Activated CD8-positive, alpha-beta memory T cell treated with anti-CD3 and anti-CD28 coated beads for 4 hours (primary cell): Measurements from ENCODE around the gene TOP1.
"Not testable (repeated sequence)": the region's sequence is repeated elsewhere in the genome, so short reads cannot be mapped to it uniquely, and the experiment has no call there.

Experiments used
- DNase-seq, 2 donors: peaks; one replicate each; pipeline ENCODE4 v3.0.0-alpha.2; 2020; ENCODE audit warnings: low read depth in 2 of 2

TOP1 gene

DNA sequence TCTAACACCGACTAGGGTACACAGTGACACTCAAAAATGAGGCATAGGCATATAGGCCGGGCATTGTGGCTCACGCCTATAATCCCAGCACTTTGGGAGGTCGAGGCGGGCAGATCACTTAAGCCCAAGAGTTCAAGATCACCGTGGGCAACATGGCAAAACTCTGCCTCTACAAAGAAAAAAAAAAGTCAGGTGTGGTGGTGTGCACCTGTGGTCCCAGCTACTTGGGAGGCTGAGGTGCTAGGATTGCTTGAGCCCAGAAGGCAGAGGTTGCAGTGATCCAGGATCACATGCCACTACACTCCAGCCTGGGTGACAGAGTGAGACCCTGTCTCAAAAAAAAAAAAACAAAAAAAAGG lies 24.7 kb upstream of the TOP1 start:
- not testable (repeated sequence) for DNase-seq

DNA sequence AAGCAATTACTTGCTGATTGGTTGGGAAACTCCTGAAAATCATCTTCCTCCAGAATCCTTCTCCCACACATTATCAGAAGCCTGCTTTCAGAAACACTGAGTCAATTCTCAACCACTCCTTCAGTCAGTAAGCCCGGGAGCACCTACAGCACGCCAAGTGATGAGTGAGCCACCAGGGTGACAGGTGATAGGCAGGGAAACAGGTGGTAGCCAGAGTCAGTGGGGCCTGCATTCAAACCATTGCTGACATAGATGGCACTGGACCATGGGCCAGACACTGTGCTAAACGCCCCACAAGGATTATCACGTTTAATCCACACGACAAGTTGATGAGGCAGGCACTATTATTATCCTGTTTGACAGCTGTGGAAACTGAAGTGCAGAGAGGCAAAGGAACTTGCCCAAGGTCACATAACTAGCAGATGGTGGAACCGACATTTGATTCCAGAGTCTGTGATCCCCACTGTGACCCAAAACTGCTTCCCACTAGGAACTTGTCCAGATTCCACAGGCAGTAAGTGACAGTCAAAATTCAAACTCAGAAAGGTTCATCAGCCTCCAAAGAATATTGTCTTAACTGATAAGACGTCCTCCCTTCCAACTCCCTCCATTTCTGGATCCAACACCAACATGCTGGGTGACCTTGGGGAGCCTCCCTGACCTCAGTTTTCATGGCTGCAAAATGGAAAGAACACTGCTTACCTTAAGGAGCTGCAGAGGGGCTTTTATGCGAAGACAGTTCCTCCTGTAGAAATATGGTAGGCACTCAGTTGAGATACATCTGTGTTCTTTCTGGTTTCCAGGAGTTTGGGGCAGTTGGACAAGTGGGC lies 23.9 kb upstream of the TOP1 start:
- no peak for DNase-seq

DNA sequence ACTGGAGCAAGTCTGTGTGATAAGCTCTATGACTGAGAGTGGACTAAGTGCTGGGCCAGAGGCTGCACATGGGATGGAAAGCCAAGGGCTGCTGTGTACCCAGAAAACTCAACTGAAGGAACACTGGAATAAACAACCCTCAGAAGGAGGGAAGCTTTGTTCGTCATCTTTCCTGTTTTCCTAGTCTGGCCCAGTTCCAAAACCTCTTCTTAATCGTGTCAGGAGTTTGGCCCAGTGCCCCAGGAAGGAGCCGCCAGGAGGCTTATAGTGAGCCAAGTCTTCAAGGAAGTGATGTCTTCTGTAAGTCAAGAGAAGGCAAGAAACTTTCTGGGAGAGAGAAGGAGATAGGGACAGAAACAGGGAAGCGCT lies 23.3 kb upstream of the TOP1 start:
- DNase-seq, result no peak

DNA sequence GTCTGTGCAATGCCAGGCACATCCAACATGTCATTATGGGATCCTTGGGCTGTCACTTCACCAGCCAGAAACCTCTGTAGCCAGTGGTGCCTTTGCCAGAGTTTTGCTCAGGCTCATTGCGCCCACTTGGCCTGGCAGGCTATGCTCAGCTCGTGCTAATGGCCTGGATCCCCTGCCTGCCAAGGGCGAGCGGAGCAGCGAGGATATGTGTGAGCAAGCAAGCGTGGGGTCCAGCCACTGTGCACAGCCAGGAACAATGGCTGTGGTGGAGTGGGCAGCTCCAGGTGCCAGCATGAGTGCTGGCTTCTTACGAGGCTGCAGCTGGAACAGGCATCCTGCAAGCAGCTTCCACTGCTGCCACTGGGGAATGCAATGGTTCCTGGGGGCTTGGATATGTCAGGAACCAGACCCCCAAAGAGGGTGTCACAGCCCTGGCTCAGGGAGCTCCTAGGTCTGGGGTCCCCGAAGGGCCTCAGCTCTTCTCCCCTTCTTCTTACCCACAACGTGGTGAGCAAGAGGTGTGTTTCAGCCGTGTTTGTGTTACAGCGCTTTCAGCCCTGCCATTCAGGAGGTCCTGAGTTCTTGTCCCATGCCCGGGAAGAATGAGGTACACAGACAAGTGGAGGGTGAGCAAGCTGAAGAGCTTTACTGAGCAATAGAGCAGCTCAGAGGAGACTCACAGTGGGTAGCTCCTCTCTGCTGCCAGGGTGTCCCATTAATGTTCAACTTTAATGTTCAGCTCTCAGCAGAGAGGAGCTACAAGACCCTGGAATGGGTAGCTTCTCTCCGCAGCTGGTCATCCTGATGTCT lies 22.3 kb upstream of the TOP1 start:
- no peak for DNase-seq

DNA sequence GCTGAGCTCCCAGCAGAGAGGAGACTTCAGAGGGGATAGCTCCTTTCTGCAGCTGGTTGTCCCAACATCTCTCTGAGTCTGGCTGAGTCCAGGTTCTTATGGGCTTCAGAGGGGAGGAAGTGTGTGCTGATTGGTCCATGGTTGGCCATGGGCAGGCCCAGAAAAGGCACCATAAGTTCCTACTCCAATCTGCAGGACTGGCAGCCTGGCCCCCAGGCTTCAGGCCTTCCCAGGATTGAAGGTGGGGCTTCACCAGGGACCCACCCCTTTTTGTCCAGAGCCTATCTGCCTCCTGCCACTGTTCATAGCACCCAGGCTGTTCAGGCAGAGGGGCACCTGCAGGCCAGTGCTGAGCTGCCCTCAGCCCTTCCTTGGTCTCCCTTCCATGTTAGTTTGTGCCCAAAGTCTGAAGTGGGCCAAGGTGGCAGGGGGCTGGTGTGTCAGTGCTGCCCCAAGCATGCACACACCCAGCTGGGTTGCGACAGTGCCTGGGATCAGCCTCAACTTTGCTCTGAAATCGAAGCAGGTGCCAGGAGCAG lies 21.6 kb upstream of the TOP1 start:
- DNase-seq, result no peak

DNA sequence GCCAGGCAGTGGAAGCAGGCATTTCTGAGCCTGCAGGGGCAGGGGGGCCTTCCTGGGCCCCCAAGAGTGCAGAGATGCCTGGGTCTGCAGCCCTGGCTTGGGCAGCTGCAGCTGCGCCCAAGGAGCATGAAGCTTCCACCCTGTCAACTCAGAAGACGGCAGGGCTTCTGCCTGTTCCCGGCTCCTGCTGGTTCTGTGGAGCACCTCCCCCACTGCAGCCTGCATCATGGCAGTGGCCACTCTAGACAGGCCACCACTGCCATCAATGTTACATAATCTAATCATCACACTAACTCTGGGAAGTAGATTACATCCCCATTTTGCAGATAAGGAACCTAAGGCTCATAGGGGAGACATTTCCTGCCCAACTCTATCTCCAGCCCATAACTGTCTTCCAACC lies 21.1 kb upstream of the TOP1 start:
- no peak for DNase-seq

DNA sequence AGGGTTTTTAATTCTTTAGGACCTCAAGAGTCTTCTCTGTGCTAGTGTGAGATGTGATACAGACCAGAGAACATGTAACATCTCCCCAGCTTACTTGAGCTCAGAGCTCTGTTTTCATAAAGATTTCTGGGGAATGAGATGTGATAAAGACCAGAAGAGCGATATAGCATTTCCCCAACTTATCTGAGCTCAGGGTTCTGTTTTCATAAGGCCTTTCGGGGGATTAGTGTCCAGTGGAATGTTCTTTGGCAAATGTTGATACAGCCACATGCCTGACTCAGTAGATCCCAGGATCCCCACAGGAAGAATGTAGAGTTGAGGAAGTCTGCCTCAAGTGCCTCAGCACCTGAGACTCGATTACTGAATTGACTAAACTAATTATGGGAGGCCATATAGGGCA lies 18.7 kb upstream of the TOP1 start:
- DNase-seq, result no peak

DNA sequence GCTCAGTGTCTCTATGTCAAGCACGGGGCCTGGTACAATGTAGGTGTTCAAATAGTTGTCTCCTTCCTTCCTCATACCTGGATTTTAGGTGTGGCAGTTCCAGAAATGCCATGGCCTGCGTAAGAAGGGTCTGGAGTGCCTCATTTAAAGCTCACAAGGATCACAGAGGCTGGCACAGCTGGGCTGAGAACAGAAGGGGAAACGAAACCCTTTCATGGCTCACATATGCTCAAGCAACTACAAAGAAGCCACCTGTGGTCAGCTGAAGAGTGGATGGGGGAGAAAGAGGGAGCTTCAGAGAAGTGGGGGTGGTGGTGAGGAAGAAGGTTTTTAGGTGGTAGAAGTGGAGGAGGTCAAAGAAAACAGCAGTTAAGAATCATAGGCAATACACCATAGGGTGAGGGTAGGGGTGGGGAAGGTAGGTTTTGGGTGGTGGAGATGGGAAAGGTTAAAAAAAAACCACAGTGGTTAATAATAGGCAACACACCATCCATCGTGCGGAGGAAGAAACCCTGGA lies 17.0 kb upstream of the TOP1 start:
- no peak for DNase-seq

DNA sequence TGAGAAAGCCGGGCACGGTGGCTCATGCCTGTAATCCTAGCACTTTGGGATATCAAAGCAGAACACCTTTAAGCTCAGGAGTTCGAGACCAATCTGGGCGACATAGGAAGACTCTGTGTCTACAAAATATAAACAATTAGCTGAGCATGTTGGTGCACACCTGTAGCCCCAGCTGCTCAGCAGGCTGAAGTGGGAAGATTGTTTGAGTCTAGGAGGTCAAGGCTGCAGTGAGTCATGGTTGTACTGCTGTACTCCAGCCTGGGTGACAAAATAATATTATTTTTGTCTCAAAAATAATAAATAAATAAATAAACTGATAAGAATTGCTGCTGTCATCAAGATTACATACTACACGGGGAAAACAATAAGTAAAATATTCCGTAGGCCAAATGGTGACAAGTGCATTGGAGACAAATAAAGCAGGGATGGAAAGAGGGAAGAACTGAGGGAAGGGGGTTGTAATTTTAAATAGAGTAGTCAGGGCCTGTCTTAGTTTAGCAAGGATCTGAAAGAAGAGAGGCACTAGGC lies 14.0 kb upstream of the TOP1 start:
- DNase-seq, result no peak

DNA sequence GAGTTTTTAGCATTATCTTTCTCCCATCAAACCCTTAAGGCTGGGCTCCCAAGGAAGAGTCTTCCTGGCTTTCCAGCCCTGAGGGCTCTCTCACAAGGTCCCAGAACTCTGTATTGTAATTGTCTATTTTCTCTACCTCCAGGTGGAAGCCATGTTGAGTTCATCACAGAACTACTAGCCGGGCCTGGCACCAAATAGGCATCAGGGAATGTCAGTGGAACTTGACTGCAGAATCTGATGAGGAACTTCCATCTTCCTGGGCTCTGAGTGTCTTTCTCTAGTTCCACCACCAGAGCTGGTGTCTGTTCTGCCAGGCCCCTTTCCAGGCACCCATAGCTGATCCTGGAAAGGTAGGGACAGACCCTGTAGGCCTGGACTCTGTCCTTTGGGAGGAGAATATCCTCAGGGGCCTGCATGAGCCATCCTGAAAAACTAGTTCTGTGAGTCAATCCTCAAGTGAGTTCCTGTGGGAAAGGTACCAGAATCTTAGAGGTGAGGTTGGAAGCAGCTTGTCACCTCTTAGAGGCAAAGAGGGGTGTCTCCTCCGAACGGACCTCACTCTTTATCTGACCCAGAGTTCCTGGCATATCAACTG lies 11.1 kb upstream of the TOP1 start:
- no peak for DNase-seq

DNA sequence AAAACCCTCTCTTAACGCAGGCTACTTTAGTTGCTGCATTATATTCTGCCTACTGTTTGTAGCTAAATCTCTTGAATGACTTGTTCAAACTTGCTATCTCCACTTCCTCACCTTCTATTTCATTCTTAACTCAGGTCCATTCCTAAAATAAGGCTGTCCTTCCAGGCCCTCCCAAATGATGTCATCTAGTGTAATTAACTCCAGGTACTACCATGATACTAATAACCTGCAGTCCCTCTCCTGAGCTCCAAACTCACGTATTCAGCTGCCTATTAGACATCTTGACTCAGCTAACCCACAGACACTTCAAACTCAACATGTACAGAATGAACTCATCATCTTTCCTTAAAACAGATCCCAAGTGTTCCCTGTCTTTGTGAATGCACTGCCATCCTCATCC lies 10.5 kb upstream of the TOP1 start:
- no peak for DNase-seq

DNA sequence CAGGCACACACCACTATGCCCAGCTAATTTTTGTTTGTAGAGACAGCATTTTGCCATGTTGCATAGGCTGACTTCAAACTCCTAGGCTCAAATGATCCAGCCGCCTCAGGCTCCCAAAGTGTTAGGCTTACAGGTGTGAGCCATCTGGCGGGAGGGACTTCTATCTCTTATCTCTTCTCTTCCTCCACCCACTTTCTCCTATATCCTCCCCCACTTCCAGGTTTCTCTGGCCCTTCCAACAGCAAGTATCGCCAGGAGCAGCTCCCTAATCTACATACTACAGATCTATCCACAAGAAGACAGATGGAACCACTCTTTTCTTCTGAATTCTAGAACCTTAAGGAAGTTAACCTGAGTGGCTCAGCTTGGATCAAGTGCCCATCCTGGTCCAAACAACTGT lies 5.1 kb upstream of the TOP1 start:
- DNase-seq, result no peak

DNA sequence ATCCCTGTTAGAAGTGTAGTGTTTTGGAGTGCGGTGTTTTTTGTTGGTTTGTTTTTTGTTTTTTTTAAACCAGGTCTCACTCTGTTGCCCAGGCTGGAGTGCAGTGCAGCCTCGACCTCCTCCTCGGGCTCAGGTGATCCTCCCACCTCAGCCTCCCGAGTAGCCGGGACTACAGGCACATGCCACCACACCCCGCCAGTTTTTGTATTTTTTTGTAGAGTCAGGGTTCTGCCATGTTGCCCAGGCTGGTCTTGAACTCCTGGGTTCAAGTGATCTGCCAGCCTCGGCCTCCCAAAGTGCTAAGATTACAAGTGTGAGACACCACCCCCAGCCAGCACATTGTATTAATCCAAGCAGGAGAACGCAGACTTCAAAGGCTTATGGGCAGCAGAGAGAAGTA lies 1.3 kb upstream of the TOP1 start:
- DNase-seq, result no peak

DNA sequence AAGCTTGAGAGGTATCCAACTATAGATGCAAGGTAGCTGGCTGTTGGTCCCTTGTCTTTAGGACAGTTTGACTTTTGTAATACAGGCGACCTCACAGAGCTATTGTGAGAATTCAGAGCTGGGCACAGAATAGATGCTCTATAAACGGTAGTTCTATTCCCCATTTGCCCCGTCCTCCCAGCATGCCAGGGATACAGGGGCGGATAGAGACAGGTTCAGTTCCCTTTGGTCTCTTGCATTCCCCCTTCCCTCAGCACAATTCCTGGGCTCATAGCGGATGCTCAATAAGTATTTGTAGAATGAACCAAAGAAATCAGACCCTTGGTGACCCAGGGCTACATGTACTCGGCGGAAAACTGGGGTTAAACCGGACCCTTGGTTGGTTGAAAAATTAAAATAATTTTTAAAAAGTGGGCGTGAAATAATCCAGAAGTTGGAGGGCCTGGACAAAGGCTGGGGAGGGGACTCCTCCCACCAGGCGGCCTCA lies 707 bp upstream of the TOP1 start:
- DNase-seq, result no peak

DNA sequence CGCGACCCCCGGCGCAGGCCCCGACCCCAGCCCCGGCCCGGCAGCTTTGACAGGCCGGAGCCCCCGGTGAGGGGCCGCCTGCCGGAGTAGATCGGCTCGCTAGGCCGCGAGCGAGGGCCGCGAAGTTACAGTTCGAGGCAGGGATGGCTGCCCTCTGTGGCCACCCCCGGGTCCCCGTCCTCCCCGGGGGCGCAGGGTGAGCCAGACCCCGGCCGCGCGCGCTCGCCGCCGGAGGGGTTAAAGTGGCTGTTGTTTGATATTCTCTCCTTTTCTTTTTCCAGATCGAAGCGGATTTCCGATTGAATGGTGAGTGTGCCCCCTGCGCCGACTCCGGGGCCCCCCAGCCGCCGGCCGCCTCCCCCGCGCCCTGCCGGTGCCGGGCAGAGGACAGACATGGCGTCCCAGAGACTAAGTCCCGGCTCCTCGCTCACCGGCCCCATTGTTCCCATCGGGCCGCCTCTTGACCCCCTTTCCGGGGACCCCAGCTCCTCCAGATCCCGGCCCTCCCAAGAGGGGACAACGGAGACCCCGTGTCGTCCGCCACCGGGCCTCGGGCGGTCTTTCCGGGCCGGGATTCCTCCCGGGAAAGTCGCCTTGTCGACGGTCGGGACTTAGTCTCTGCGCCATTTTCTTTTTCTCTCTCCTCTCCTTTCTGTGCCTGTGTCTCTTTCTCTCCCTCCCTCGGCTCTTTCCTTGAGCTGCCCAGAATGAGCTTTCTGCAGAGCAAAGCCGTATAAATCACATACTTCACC lies 704 bp downstream of the TOP1 start:
- DNase-seq, result no peak

DNA sequence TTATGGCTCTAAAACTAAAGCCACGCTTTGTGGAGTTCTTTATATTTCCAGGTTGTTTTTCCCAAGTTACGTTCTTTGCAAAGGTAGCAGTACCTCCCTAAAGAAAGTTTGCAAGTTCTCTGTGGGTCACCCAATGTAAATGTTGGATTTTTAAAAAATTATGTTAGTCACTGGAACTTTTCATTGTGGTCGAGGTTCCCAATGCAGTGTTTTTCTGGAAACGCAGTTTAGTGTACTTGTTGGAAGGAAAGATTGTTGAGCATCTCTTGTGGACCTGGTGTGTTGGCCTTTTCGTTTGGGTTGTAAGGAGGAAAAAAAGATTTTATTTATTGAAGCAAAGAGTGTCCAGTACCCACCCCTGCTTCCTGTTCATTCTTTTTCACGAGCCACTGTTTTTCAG lies 1.4 kb downstream of the TOP1 start:
- DNase-seq, result no peak

DNA sequence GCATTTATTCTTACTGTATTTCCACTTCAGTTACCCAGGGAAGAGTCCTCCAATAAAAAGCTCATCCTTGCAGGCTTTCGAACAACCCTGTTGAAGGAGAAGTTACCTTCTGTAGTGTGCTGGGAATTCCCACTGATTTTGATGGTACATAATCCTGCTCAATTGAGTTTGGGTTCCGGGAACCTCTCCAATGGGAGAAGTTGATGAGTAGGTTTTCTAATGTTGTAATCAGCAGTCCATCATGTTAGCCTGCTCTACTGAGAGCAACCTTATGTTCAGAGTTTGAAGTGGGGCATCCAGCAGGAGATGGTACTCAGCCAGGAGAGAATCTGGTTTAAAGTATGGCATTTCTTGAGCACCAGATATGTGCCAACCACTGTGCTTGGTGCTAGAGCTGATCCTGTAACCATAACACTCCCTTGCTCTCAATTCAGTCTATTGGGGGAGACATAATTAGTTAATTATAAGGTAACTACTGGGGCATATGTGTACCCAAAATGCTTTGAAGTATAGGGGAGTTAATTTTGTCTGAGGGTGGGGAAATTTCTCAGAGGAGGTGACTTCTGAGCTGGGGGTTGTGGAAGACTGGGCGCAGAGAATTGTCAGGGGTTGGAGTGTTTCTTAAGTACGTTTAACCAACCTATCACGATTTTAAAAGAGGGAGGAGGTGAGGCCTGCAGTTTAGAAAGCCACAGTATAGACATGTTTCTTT lies 2.1 kb downstream of the TOP1 start:
- no peak for DNase-seq

DNA sequence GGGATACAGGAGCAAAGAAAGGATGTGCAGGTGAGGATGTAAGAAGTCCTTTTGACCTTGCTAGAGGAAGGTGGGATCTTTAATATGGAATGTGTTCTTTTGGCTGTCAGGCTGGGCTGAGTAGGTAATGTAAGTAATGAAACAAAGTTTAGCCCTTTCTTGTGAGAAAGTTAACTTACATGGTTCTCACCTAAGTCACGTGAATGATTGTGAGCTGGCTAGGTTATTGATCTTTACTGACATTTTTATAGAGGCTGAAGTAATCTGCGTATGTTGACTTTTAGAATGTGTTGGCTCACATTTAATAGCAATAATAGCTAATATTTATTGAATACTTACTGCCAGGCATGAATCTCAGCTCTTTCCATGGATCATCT lies 2.6 kb downstream of the TOP1 start:
- DNase-seq, result no peak

DNA sequence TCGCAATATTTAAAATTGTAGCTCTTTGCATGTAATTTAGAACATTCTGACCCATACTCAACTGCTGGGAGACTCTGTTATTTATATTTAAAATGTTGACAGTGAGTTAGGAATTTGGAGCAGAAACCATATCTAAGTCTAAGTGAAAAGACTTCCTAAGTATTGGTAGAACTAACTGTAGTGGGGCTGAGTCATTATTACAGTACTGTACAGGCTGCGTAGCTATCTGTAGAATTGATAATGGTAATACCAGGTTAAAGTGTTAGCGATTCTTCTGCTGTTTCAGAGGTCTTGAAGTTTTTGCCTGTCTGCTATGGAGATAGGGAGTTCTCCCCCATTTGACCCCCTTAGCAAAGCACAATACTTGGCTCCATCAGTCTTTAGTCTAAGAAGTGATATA lies 3.6 kb downstream of the TOP1 start:
- DNase-seq, result no peak

DNA sequence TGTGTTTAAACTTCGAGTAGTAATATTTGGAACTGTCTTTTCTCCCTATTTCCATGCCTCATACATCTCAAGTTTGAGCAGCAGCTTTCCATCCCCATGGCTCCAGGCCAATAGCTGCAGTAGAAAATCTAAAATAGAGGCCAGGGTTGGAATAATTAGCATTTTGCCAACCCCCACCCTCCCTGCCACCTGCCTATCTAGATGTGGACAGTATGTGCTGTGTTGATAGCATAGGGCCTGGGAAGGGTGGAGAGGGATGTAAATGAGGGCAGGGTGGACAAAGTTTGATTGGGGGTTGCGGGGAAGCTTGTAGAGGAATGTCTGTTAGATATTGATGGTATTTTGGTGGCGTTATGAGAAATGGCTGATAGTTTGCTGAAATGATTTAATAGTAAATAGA lies 5.6 kb downstream of the TOP1 start:
- DNase-seq, result no peak

DNA sequence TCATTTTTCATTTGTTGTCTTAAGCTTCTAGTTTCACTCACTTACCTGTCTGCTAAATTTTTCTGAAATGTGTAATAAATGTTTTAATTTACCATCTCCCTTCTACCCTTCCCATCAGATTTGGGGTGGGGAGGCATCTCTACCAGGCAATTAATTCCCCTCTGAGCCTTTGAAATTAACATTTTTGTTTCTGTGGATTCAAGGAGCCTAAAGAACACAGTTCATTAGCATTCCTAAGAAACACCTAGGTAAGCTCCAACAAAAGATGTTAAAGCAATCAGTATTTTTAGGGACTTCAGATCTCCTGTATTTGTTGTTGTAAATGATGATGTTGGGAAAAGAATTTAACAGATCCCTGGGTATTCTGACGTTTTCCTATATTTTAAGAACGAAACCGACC lies 6.6 kb downstream of the TOP1 start:
- no peak for DNase-seq
